Endometrial microvascular endothelial cells (primary cell): ENCODE measurements around the gene NVL. TPM values are rescaled to one million over a fixed set of nuclear protein-coding genes. Genes with fewer than 3 reads are reported as not detected.

ENCODE experiments used
- in situ Hi-C: cut with HindIII; loops from 2 replicates; pipeline ENCODE4 v1.10.0; 2017; ENCODE audit warnings: low sequenced_read_pairs, low pct_unique_long_range_greater_than_20kb; ENCODE audit errors: inconsistent ontology term
- total RNA-seq: library from RNA; depleted of rRNA; stranded (reverse); fragments of >200 nt; gene quantifications from one replicate; pipeline ENCODE4 v1.2.3, GENCODE V29; 2015; ENCODE audit errors: inconsistent ontology term

Gene NVL
- total RNA-seq, 1 donor from 2014 or later: 33.8 TPM

DNA sequence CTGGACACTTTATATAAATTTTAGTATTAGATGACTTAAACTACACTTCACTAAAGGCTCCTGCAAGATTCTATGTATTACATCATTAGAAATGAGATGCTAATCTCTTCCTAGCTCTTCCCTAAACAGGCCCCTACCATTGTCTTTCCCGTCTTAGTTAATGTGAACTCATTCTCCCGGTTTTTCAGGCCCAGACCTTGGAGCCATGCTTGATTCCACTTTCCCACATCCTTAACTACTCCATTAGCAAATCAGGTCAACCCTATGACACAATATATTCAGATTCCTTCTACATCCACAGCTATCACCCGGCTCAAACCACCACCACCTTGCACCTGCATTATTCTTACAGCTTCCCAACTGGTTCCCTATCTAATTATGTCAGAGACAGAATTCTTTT is 73.3 kb downstream of the NVL start:
- in situ Hi-C loops: no loop called here

DNA sequence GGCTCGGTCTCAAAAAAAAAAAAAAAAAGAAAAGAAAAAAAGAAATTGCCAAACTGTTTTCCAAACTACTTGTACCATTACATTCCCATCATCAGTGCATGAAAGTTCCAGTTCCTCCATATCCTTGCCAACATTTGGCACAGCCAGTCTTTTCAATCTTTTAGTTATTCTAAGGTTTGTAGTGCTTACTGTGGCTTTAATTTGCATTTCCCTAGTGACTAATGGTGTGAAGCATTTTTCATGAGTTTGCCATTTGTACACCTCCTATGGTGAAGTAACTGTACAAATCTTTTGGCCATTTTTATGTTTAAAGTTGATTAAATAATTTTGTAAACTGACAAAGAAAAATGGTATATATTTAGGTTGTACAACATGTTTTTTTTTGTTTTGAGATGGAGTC is 76.3 kb downstream of the NVL start:
- in situ Hi-C loops: no loop called here

- in situ Hi-C loops: no loop called here
Measured at GRCh38 chr1:224252479-224252878, 77.5 kb downstream of the NVL start.

DNA sequence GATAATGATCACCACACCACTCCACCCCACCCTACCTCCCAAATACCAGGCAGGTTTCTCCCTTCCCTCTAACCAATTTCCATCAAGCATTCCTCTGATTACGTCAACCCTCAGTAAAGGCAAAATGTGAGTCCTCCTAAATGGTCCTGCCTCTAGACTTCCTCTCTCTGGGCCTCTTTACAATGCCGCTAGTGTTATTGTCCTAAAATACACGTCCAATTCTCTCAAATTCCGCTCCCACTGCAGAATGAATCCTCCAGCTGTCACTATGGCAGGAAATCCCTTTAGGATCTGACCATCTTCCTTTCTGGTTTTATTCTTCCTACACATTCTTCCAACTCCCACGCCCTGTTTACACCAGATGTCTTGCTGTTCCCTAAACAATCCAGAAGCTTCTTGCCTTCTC is 78.2 kb downstream of the NVL start:
- in situ Hi-C loops: no loop called here

GRCh38 chr1:224245188-224245587 is 84.8 kb downstream of the NVL start:
- in situ Hi-C loops: no loop called here

GRCh38 chr1:224238756-224239155 is 91.2 kb downstream of the NVL start:
- in situ Hi-C loops: no loop called here

GRCh38 chr1:224238212-224238611 is 91.8 kb downstream of the NVL start:
- in situ Hi-C loops: no loop called here

DNA sequence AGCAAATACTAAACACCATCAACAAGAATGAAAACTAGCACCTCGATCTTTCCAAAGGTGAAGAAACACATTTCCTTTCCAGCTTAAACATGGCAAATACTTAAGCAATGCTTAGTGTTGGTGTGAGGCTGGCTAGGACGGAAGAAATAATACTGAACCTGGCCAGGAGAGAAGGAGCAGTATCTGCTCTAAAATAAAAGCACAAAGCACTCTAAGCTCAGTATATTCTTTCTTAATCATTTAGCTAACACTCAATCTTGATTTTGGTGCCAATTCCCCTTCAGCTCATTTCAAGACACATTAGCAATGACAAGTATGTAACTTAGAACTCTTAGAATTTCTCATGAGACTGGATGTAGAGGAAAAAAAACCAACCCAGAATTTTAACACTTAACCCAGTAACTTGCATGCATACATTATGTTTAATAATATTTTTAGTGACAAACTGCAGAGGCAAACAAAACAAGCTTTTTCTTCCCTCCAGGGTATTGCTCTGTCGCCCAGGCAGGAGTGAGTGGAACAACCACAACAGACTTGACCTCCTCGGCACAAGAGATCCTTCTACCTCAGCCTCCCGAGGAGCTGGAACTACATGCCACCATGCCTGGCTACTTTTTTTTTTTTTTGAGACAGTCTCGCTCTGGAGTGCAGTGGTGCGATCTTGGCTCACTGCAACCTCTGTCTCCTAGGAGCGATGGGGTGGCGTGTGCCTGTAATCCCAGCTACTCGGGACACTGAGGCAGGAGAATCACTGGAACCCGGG is 92.7 kb downstream of the NVL start:
- in situ Hi-C loops: no loop called here

GRCh38 chr1:224235813-224236493 is 94.0 kb downstream of the NVL start:
- in situ Hi-C loops: no loop called here

GRCh38 chr1:224234017-224234416 is 96.0 kb downstream of the NVL start:
- in situ Hi-C loops: no loop called here

- in situ Hi-C loops: no loop called here
Measured at GRCh38 chr1:224226849-224227502, 103.0 kb downstream of the NVL start.

GRCh38 chr1:224223819-224224714 is 105.9 kb downstream of the NVL start:
- in situ Hi-C loops: no loop called here

DNA sequence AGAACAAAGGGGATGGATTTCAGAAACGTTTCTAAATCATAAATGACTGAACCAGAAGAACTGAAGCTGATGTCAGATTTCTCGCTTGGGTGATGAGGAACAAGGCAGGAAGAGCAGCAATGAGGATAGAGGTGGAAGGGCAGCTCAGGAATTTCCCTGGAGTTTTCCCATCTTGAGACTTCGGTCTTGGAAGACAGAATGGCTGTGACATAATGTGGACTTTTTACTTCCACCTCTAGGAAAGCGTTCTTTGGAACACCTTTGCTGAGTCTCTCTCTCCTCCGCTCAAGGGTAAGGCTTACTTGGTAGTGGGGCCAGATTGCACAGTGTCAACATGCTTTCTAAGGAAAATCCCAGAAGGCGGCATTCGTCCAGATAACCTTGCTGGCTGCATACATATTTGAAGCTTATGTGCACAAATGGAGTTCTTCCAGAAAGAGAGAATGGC is 110.3 kb downstream of the NVL start:
- in situ Hi-C loops: no loop called here

DNA sequence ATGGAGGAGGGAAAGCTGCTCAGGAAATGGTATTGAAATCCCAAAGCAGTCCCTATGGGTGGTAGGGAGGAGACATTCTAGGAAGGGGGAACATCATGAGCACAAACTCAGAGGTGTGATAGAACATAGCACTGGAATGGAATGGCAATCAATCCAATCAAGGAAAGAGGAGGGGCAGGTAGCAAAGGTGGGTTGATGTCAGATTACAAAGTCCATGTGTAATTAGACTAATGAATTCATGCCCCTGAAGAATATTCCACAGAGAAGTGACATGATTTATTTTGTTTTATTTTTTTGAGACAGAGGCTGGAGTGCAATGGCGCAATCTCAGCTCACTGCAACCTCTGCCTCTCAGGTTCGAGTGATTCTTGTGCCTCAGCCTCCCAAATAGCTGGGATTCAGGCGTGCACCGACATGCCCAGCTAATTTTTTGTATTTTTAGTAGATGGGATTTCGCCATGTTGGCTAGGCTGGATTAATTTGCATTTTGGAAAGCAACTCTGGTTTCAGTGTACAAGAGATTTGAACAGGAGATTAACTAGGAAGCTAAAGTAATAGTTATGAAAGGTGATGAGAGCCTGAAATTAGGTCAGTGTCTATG is 110.9 kb downstream of the NVL start:
- in situ Hi-C loops: no loop called here

GRCh38 chr1:224217655-224218623 is 112.0 kb downstream of the NVL start:
- in situ Hi-C loops: no loop called here

DNA sequence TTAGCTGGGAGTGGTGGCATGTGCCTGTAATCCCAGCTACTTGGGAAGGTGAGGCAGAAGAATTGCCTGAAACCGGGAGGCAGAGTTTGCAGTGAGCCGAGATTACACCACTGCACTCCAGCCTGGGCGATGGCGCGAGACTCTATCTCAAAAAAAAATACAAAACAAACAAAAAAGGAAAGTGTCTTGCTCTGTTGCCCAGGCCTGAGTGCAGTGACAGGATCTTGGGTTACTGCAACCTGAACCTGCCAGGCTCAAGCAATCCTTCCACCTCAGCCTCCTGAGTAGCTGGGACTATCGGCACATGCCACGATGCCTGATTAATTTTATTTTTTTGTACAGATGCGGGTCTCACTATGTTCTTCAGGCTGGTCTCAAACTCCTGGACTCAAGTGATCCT is 113.6 kb downstream of the NVL start:
- in situ Hi-C loops: no loop called here

- in situ Hi-C loops: no loop called here
Measured at GRCh38 chr1:224213438-224214119, 116.4 kb downstream of the NVL start.
